ENCODE measurements around the gene PNMT. TPM values are rescaled to one million over a fixed set of nuclear protein-coding genes. Genes with fewer than 3 reads are reported as not detected.

Gene PNMT
- total and polyA plus RNA-seq, 2 of the 8 experiments (the other 6 are each of a cell fraction or from before 2014, with no cell fraction given), result 5.6 to 10.9 TPM

- TF ChIP-seq CHD7 (IDR thresholded peaks at IDR 0.05; ENCODE audit: insufficient replicate concordance, low read length), result no peak
Measured at GRCh38 chr17:39687101-39687545, 18.9 kb downstream of the PNMT start (continued).
